CD4-positive, alpha-beta T cell treated with Interleukin-4 for 1 hour (primary cell): ENCODE data around the gene PDE6A.

ENCODE experiments used
- DNase-seq, 2 donors: peaks; one replicate each; pipeline ENCODE4 v3.0.0-alpha.2; 2020 to 2022

PDE6A gene

DNA sequence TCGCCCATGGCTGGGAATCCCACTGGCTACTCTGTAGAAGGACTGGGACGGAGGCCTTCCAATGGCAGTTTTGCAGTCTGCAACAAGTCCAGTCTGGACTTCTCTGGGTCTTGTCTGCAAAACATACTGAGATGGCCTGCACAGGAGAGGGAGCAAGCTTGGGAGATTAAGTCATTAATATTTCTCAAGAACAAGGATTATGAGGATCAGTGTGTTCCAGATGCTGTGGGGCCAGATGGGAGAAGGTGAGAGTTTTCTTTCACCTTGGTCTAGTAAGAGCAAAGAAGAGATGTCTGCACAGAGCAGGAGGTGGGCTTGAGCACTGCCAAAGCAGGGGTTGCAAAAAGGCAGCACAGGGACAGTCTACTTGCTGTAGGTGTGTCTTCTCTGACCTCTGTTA is at the start of gene PDE6A:
TSS of gene PDE6A (minus strand) at position 128 of the 400 bp plus-strand sequence. CDS start at position 8, 120 bp downstream.
- DNase-seq, result no peak

DNA sequence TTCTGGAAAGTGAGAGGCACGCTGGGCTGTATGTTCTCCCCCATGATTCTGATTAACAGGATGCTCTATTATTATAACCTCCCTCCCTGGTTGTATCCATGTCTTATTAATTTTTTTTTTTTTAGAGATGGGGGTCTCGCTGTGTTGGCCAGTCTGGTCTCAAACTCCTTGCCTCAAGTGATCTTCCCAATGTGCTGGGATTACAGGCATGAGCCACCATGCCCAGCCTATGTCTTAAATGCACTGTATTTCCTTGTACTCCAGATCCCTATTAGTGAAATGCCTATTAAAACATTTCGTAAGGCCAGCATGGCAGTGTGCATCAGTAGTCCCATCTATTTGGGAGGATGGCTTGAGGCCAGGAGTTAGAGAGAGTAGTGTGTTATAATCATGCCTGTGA is 48.9 kb upstream of the PDE6A start:
- DNase-seq, result no peak

DNA sequence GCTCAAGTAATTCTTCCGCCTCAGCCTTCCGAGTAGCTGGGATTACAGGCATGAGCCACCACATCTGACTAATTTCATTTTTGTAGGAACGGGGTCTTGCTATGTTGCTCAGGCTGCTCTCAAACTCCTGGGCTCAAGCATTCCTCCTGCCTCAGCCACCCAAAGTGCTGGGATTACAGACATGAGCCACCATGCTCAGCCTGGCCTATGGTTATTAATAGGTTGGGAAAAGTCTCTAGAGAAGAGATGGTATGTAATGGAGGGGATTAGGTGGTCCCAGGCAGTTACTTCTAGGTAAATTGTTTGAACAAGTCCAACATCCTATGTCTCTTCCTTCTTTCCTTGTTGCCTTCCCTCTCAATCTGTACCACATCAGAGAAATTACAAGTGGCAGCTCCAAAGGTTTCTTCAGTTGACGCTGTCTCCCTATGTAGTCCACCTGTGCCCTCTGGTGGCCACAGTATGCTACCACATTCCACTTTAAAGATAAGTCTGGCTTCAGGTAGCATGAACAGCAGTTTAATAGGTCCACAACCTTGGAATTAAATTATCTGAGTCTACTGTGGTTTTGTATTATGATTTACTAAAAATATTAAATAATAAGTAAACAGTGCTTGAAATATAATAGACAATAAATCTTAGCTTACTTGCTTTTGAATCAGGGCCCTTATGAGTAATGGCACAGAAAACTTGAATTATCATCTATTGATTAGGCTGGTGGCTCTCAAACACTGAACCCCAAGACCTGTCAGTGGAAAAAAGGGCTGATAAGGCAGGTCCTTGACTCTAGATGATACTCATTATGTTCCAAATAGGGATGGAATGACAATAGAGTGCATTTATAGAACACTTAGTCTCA is 46.2 kb upstream of the PDE6A start:
- DNase-seq, result peak; percentile 71 to 75

DNA sequence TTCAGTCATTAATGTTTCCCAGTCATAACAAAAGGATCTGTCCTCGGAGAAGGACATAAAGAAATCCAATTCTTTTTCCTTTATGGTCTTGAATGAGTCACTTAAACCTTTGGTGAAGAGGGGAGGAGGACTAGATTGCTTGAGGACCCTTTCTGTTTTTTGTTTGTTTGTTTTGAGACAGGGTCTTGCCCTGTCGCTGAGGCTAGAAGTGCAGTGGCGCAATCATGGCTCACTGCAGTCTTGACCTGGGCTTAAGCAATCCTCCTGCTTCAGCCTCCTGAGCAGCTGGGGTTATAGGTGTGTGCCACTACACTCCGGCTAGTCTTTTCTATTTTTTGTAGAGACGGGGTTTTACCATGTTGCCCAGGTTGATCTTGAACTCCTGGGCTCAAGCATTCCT is 43.5 kb upstream of the PDE6A start:
- DNase-seq, result no peak

DNA sequence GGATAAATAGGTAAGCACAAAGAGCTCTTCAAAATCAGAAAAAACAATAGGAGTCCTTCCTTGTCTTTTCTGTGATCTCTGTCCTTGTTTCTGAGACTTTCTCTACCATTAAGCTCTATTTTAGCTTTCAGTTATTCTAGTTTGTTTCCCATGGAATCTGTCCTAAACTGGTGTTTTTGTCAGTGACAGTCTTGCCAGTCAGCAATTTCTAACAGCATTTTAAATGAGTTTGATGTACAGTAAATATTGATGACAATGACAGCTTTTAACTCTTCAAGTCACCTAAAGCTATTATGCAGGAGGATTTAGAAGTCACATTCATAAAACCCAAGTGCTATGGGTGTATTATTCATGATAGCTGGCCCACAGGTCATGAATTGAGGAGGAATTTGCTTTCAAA is 37.9 kb upstream of the PDE6A start:
- no peak for DNase-seq

DNA sequence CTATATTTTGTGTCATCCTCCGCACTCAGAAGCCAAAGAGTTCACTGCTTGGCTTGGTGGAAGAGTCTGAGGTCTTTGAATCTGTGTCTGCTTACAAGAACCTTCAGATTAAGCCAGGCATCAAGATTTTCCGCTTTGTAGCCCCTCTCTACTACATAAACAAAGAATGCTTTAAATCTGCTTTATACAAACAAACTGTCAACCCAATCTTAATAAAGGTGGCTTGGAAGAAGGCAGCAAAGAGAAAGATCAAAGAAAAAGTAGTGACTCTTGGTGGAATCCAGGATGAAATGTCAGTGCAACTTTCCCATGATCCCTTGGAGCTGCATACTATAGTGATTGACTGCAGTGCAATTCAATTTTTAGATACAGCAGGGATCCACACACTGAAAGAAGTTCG is 36.6 kb upstream of the PDE6A start:
- DNase-seq, result no peak

DNA sequence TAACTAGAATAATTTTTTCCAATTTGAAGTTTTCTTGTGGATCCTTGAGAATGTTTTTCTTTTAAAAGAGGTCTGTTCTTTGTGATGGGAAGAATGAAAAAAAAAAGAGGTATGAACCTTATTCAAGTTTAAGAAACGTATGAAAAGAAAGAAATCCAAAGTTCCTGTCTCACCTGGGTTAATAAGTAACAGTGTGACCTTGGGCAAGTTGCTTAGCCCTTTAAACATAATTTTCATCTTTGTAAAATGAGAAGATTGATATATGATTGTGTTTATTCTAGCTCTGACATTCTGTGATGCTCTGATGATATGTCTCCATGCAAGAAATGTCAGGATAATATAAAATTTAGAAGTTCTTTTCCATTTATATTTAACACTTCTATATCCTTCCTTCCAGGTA is 35.3 kb upstream of the PDE6A start:
- no peak for DNase-seq

DNA sequence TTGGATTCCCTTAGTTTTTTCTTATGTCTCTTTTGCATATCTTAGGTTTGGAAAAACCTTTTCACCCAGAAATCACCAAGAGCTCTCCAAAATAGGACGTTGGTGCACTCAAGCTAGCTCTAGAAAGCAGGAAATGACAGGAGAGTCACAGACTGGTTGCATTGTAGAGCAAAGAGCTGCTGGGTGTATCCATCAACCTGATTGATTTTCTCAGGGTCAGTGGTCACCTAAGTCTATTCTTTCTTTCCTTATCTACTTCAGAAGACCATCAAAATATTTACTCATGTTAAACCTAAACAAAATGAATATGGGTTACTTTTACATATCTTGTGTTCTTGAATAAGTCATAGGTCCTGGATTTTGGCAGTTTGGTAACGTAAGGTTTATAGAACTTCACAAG is 30.8 kb upstream of the PDE6A start:
- no peak for DNase-seq

DNA sequence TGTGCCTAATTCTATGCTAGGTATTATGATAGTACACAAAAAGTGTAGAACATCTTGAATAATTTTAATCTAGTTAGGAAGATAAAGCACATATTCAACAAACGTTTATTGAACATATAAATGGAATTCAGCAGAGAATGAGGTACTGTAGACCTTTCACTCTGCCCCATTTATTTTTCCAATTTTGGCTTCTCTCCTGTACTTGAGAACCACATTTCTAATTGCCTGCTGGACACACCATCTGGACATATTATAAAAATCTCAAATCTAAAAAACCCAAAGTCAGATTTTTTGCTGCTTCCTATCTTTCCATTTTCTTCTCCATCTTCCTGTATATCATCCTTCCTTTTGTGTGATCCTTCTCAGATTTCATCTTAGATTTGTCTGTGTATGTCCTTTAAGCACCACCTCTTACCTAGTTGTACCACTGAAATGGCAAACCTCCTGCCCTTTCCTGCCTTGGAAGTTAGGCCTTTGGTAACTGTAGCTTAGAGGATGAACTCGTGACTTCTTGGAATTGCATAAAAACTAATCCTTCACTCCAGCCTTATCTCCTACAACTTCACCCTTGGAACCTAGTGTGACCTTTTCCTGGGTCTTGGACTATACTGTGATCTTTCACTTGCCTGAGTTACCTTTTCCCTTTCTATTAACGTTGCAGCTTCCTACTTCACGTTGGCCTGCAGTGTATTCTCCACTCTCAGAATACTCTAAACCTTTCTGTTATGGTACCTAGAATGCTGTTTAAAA is 24.8 kb upstream of the PDE6A start:
- no peak for DNase-seq

DNA sequence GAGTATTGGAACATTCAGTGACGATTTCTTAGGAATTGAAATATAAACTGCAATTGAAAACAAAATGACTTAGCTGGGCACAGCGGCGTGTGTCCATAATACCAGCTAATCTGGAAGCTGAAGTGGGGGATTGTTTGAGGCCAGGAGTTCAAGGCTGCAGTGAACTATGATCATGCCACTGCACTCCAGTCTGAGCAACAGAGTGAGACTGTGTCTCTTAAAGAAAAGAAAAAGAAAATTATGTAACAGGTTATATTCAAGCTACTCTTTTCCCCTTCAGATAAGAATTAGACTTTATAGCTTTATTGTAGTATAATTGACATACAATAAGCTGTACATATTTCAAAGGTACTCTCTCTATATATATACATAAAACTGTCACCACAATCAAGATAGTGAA is 22.4 kb upstream of the PDE6A start:
- DNase-seq, result no peak

DNA sequence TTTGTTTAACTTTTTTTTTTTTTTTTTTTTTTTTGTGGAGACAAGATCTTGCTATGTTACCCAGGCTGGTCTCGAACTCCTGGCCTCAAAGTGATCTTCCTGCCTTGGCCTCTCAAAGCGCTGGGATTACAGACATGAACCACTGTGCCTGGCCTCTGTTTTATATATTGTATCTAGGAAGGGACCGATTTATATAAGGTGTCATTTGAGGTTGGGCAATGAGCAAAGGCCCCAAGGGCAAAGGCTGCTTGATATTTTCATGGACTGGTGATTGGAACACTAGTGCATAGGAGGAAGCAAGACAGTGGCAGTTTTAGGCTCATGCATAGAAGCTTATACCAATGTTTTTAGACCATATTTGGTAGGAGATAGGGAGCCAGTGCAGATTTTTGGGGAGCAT is 19.1 kb upstream of the PDE6A start:
- no peak for DNase-seq

DNA sequence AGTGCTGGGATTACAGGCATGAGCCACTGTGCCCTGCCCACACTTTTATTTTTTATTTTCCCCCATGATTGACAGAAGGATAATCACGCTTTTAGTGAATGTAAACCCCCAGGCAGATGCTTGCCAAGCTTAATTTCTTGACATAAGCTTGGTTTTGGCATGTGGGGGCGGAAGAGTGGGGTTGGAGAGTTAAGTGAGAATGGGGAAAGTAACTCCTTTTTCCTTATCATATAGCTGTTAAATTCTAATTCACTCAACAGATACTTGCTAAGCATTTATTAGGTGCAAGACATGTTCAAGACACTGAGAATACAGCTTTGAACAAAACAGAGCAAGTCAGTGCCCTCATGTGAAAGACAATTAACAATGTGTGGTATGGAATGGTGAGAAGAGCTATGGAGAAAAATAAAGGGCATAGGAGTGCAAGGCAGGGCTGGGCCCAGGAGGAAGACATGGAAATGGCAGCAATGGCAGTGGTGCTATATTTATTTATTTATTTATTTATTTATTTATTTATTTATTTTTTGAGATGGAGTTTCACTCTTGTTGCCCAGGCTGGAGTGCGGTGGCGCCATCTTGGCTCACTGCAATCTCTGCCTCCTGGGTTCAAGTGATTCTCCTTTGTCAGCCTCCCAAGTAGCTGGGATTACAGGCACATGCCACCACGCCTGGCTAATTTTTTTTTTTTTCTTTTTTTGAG is 18.2 kb upstream of the PDE6A start:
- DNase-seq, result no peak

DNA sequence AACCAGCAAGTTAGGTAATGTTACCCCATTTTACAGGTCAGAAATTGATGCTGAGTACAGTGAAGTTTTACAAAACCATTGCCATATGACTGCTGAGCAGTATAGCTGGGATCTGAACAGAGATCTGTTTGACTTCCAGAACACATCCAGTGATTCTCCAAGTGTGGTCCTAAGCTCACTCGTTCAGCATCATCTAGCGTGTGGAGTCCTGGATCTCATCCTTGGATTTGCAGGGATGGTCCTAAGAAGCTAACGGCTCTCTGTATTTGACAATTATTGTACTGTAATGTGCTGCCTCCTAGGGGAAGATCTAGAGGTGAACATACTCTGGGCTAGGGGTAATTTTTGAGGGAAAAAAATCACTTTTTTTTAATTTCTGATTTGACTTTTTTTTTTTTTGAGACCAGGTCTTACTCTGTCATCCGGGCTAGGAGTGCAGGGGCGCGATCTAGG is 17.4 kb upstream of the PDE6A start:
- peak in 1 of 2 donors; percentile 18 for DNase-seq

DNA sequence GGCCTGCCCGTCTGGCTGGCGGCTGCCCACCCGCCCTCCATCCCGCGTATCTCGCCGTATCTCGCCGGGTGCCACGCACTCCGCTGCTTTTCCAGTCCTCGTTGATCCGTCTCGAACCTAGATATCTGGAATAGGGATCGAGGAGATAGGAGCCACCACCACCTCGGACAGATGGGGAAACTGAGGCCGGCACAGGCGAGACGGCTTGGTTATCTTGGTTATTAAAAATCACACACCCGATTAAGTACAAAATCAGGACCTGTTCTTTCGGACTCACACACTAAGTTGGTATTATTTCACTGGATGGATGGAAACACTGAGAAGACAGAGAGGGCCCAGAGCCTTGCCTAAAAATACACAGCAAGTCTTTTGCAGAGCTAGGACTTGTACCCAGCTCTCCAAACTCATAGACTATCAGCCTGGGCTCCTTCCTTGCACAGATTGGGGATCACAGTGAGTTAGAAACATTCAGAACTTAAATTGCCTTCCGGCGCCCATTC is 16.6 kb upstream of the PDE6A start:
- DNase-seq, result no peak

DNA sequence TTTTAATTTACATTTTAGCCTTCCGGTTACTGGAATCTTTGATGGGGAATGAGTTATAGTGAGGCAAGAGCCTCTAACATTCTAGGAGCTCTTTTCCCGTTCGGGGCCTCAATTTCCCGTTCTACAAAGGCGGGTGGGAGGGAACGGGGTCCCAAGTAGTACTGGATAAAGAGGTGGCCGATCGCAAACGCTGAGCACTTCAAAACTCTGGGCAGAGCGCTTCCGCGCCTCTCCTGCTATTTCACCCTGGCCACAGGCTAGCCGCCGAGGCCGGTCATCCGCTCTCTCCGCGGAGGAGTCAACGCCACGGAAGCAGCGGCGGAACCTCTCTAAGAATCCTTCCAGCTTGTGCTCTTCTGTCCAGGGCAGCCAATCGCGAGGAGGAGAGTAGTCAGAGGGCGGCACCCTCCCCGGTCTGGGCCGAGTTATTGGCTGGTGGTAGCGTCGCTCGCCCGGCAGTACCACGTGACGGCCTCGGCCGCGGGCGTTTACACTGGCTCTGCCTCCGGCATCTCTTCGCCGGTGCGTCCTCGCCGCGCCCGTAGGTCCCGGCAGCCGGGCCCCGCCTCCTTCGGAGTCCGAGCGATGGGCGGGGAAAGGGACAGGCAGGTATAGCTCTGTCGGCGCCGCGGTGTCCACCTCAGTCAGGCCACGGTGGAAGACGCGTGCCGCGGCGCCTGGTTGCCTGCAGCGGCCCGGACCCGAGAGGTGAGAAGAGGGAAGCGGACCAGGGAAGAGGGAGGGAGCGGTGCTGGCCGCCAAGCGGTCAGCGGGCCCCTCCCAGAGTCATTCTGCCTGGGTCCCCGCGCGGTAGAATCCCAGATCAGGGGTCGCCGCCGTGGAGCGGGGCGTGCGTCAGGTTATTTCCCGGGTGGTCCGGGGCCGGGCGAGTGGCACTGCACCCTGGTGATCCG is 15.9 kb upstream of the PDE6A start, which contains the start of gene SLC26A2:
TSS of gene SLC26A2 (plus strand) at position 487 of the 914 bp plus-strand sequence. CDS start 16,895 bp downstream, outside the sequence.
- peak; percentile 95 for DNase-seq

DNA sequence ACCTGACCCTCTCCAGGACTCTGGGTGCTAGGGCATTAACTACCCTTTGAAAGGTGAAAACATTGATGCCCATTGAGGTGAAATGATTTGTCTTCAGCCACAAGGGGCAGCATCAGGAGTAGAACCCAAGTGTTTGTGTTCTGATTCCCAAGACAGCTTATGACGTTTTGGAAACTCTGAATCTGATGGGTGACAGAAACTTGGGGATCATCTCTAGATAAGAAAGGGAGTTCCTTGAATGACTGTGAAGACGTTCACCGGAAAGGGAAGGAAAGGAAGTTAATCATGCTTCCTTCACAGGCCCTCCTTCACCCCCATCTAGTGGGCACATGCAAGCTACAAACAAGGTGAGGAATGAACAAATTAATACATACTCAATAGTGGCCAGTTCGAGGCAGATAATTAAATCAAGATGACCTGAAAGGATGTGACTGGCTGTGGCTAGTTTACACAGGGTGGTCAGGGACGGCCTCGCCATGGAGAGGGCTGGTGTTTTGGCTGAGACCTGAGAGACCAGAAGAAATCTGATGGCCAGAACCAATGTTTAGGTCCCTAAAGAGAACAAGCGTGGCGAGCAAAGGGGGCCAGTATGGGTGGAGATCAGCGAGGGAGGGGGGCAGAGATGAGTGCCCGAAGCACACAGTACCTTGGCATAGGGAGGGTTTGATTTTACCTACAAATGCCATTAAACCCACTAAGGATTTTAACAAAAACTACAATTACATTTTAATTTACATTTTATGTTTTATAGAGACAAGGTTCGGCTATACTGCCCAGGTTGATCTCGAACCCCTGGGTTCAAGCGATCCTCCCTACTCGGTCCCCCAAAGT is 15.0 kb upstream of the PDE6A start:
- peak; percentile 54 to 75 for DNase-seq

DNA sequence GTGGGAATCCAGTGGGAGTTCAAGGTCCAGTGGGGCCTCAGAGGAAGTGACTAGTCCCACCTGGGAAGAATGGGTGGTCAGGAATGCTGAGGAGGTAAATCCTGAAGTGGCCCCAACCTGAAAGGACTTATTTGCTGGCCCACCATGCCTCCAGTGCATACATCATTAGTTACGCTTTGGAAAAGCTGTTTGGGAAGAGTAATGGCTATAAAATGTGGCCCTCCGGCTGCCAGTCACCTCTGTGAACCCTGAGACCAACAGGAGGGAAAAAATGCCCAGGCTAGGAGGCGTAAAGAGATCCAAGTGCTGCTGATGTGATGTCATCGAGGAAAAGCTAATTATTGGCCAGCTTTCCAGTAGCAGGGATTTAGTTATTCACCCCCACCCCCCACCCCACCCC is 13.3 kb upstream of the PDE6A start:
- no peak for DNase-seq

DNA sequence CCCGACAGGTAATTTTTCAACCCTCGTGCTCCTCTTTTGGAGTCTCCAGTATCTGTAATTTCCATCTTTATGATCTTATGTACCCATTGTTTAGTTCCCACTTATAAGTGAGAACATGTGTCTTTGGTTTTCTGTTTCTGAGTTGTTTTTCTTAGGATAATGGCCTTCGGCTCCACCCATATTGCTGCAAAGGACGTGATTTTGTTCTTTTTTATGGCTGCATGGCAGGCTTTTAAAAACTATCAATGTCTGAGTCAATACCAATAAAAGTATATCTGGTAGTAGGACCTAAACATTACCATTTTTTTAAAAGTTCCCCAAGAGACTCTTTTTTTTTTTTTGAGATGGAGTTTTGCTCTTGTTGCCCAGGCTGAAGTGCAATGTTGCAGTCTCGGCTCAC is 12.1 kb upstream of the PDE6A start:
- no peak for DNase-seq

DNA sequence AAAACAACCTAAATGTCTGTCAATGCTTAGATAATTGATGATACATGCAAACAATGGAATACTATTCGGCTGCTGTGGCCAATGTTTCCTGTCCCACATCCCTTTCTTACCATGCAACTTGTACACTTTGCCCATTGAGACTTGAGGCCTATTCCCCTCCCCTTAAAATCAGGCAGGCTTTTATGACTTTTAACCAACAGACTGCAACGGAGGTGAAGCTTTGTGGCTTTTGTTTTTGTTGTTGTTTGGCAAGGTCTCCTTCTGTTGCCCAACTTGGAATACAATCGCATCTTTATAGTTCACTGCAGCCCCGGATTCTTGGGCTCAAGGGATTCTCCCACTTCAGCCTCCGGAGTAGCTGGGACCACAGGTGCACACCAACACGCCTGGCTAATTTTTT is 10.2 kb upstream of the PDE6A start:
- no peak for DNase-seq

DNA sequence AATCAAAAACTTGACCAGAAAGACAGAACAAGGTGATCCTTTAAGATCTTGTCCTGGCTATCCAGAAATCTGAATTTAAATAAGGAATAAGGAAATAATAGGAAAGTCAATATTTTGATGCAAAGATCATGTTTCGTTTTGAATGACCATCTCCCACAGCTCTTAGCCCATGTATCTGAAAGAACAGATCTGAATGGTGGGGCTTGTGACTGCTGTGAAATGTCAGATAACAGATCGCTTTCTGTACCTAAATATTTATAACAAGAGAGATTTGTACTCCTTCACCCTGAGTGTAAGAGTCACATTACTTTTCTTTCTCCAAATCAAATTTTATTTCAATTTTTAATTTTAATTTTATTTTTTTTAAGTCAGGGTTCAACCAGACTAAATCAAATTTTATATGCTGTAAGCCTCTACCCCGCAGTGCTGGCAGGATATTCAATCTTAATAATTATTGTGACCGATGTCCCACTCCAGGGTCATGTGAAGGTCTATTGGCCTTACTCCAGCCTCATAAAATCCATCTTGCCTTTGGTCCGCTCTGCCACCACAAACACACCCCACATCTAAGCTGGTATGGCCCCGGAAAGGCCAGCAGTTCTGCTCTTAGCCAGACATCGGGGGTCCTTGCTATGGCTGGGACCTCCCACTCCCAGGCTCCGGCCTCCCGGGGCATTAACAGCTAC is 9.0 kb upstream of the PDE6A start:
- no peak for DNase-seq
